K562 (cell line): ENCODE data around the gene NT5C.

Source experiments
- ATF3 ChIP-seq, 2 experiments: fragments of 450-650 bp in 1 of 2; sonication (generic) in 1 of 2; formaldehyde crosslinking in 1 of 2; IDR thresholded peaks in 1 of 2; conservative IDR thresholded peaks in 1 of 2; 2 replicates each; pipeline versions ENCODE4 v1.6.1 to v1.8.1; 2016 to 2023; ENCODE audit warnings: mild to moderate bottlenecking in 2 of 2, moderate library complexity in 2 of 2, inconsistent platforms in 1 of 2, missing genetic modification reagents in 1 of 2
- CTCF ChIP-seq, 3 experiments: IDR thresholded peaks in 2 of 3; conservative IDR thresholded peaks in 1 of 3; 2 replicates each; pipeline ENCODE4 v1.5.1; 2011 to 2012; ENCODE audit warnings: low read length in 3 of 3, mild to moderate bottlenecking in 3 of 3, control low read depth in 2 of 3, improper control_type of control experiment in 1 of 3, inconsistent platforms in 1 of 3, low read depth in 1 of 3, mixed read lengths in 1 of 3, moderate library complexity in 1 of 3; ENCODE audit not compliant: insufficient read depth in 2 of 3
- GABPB1 ChIP-seq: sonication (generic); formaldehyde crosslinking; IDR thresholded peaks from 2 replicates; pipeline ENCODE4 v1.8.0; 2022; ENCODE audit warnings: mild to moderate bottlenecking, missing genetic modification reagents
- HDAC2 ChIP-seq: fragments of 450-650 bp; IDR thresholded peaks from 2 replicates; pipeline ENCODE4 v1.6.1; 2016; ENCODE audit warnings: mild to moderate bottlenecking
- HSF4 ChIP-seq: fragments of 250-450 bp; sonication (Bioruptor Pico); IDR thresholded peaks from 2 replicates; pipeline ENCODE4 v2.1.2; 2022; ENCODE audit warnings: mild to moderate bottlenecking, moderate library complexity, borderline replicate concordance
- MAFK ChIP-seq: IDR thresholded peaks from 2 replicates; pipeline ENCODE4 v1.6.1; 2011; ENCODE audit warnings: low read length, improper control_type of control experiment
- MYC ChIP-seq, 2 experiments: fragments of 250-450 bp in 1 of 2; sonication (Bioruptor Pico) in 1 of 2; IDR thresholded peaks; 2 replicates each; pipeline versions ENCODE4 v1.5.1 to v1.6.1; 2012 to 2021; ENCODE audit warnings: low read depth in 2 of 2, borderline replicate concordance in 1 of 2, improper control_type of control experiment in 1 of 2, low read length in 1 of 2, mild to moderate bottlenecking in 1 of 2, moderate library complexity in 1 of 2
- YBX1 ChIP-seq: fragments of 450-650 bp; IDR thresholded peaks from 2 replicates; pipeline ENCODE4 v1.7.1; 2016; ENCODE audit warnings: mild to moderate bottlenecking
- ZBTB8A ChIP-seq: fragments of 450-650 bp; IDR thresholded peaks from 2 replicates; pipeline ENCODE4 v1.6.1; 2018; ENCODE audit warnings: mild to moderate bottlenecking, moderate library complexity; ENCODE audit not compliant: partially characterized antibody

- no peak for TF ChIP-seq YBX1
- TF ChIP-seq ZBTB8A: no peak
- peak; percentile 35; the same call in 1 of the 2 replicates for TF ChIP-seq GABPB1 (CRISPR knock-in tag)
- 0 out of 2 replicates have a peak, but pooled peaks have one; percentile 41 for TF ChIP-seq HDAC2
- peak; percentile 96 for TF ChIP-seq CTCF (IDR thresholded peaks at IDR 0.05 in 2 of 3, conservative IDR thresholded peaks at IDR 0.05 in 1 of 3; ENCODE audit: insufficient read depth in 2 of 3, low read depth in 1 of 3, low read length in 3 of 3)
- TF ChIP-seq ATF3 (IDR thresholded peaks at IDR 0.05): no peak
- TF ChIP-seq ATF3 (CRISPR knock-in tag; conservative IDR thresholded peaks at IDR 0.05): no peak
- no peak for TF ChIP-seq MAFK
- no peak for TF ChIP-seq HSF4 (CRISPR knock-in tag)
- TF ChIP-seq MYC (IDR thresholded peaks at IDR 0.05; ENCODE audit: low read depth, low read length): 0 out of 2 replicates have a peak, but pooled peaks have one; percentile 37
- no peak for TF ChIP-seq MYC (CRISPR knock-in tag; IDR thresholded peaks at IDR 0.05; ENCODE audit: borderline replicate concordance, low read depth)
These were observed 17.6 kb downstream of the NT5C start for GRCh38 chr17:75113798-75114551.
